Stimulated activated CD8-positive, alpha-beta memory T cell treated with anti-CD3 and anti-CD28 coated beads, Interleukin-12 subunit alpha, Interleukin-12 subunit beta, amount 100 ng/mL, for 1 hour (primary cell): ENCODE measurements around the gene COQ4.
A peak's percentile ranks its signal among the peaks of the same experiment; 100 is the strongest.
"Not testable (repeated sequence)": the region's sequence is repeated elsewhere in the genome, so short reads cannot be mapped to it uniquely, and the experiment has no call there.

Experiments
- DNase-seq: peaks from one replicate; pipeline ENCODE4 v3.0.0-alpha.2; 2020; ENCODE audit warnings: low read depth

The COQ4 gene

GRCh38 chr9:128322404-128323211, at the start of gene COQ4, which contains the start of gene TRUB2:
Gene COQ4 (plus strand): TSS chr9:128322839. CDS start chr9:128322859, 20 bp downstream.
Gene TRUB2 (minus strand): TSS chr9:128322447. CDS start chr9:128322408, 39 bp downstream.
- DNase-seq, result peak; percentile 86

GRCh38 chr9:128274245-128274644, 48.4 kb upstream of the COQ4 start:
- no peak for DNase-seq

- no peak for DNase-seq
Measured at GRCh38 chr9:128275198-128276007, 47.2 kb upstream of the COQ4 start, which contains the start of gene GOLGA2. Gene GOLGA2 (minus strand): TSS chr9:128276007. CDS start chr9:128275976, 31 bp downstream.

- peak; percentile 100 for DNase-seq
Measured at GRCh38 chr9:128276008-128276573, 46.5 kb upstream of the COQ4 start, which contains the start of gene SWI5. Gene SWI5 (plus strand): TSS chr9:128276276.

GRCh38 chr9:128276574-128277270, 45.9 kb upstream of the COQ4 start:
- DNase-seq, result no peak

GRCh38 chr9:128279088-128280073, 43.3 kb upstream of the COQ4 start:
- DNase-seq, result not testable (repeated sequence)

- DNase-seq, result no peak
Measured at GRCh38 chr9:128280084-128280622, 42.5 kb upstream of the COQ4 start.

- DNase-seq, result no peak
Measured at GRCh38 chr9:128282500-128282899, 40.1 kb upstream of the COQ4 start.

GRCh38 chr9:128285033-128285784, 37.4 kb upstream of the COQ4 start:
- DNase-seq, result no peak

- DNase-seq, result no peak
Measured at GRCh38 chr9:128286440-128286839, 36.2 kb upstream of the COQ4 start.

GRCh38 chr9:128288273-128289004, 34.2 kb upstream of the COQ4 start:
- DNase-seq, result no peak

- DNase-seq, result no peak
Measured at GRCh38 chr9:128292009-128292408, 30.6 kb upstream of the COQ4 start.

GRCh38 chr9:128293091-128293490, 29.5 kb upstream of the COQ4 start:
- no peak for DNase-seq

- no peak for DNase-seq
Measured at GRCh38 chr9:128294142-128294541, 28.5 kb upstream of the COQ4 start.

- DNase-seq, result no peak
Measured at GRCh38 chr9:128296340-128297220, 26.1 kb upstream of the COQ4 start.

GRCh38 chr9:128297221-128297773, 25.3 kb upstream of the COQ4 start:
- DNase-seq, result no peak
